GM10266 (cell line): ENCODE data around the gene COL4A1.

Source experiments
- DNase-seq: peaks from one replicate; pipeline ENCODE4 v3.0.0; 2012; ENCODE audit errors: extremely low spot score
- CTCF ChIP-seq: IDR thresholded peaks from 2 replicates; pipeline ENCODE4 v1.5.1; 2012; ENCODE audit warnings: mild to moderate bottlenecking, low read depth; ENCODE audit not compliant: control insufficient read depth, insufficient read depth; ENCODE audit errors: missing control alignments

The COL4A1 gene

GRCh38 chr13:110227416-110227815 lies 79.5 kb downstream of the COL4A1 start:
- no peak for TF ChIP-seq CTCF
- no peak for DNase-seq

- no peak for TF ChIP-seq CTCF
- no peak for DNase-seq
These were observed 81.1 kb downstream of the COL4A1 start for GRCh38 chr13:110225609-110226574.

GRCh38 chr13:110225003-110225402 lies 82.0 kb downstream of the COL4A1 start:
- TF ChIP-seq CTCF, result no peak
- DNase-seq, result no peak

- TF ChIP-seq CTCF, result no peak
- DNase-seq, result no peak
These were observed 82.4 kb downstream of the COL4A1 start for GRCh38 chr13:110224519-110224918.

GRCh38 chr13:110221406-110222117 lies 85.4 kb downstream of the COL4A1 start:
- TF ChIP-seq CTCF, result no peak
- no peak for DNase-seq

GRCh38 chr13:110220471-110220870 lies 86.5 kb downstream of the COL4A1 start:
- no peak for DNase-seq
- no peak for TF ChIP-seq CTCF

GRCh38 chr13:110218581-110219201 lies 88.3 kb downstream of the COL4A1 start:
- no peak for TF ChIP-seq CTCF
- no peak for DNase-seq
